ENCODE data around the gene C9orf72.

GRCh38 chr9:27556470-27556869 lies 16.8 kb downstream of the C9orf72 start:
- TF ChIP-seq, protein P1, sequence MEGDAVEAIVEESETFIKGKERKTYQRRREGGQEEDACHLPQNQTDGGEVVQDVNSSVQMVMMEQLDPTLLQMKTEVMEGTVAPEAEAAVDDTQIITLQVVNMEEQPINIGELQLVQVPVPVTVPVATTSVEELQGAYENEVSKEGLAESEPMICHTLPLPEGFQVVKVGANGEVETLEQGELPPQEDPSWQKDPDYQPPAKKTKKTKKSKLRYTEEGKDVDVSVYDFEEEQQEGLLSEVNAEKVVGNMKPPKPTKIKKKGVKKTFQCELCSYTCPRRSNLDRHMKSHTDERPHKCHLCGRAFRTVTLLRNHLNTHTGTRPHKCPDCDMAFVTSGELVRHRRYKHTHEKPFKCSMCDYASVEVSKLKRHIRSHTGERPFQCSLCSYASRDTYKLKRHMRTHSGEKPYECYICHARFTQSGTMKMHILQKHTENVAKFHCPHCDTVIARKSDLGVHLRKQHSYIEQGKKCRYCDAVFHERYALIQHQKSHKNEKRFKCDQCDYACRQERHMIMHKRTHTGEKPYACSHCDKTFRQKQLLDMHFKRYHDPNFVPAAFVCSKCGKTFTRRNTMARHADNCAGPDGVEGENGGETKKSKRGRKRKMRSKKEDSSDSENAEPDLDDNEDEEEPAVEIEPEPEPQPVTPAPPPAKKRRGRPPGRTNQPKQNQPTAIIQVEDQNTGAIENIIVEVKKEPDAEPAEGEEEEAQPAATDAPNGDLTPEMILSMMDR (optimal IDR thresholded peaks at IDR 0.05 in 1 of 3, IDR thresholded peaks at IDR 0.05 in 1 of 3, conservative IDR thresholded peaks at IDR 0.05 in 1 of 3; ENCODE audit: extremely low read depth in 1 of 3, insufficient read depth in 2 of 3, low read length in 3 of 3) = no peak
- no peak for TF ChIP-seq EZH2 (IDR thresholded peaks at IDR 0.05; ENCODE audit: low read length)
